ENCODE measurements around the gene UBA6. TPM values are rescaled to one million over a fixed set of nuclear protein-coding genes. Genes with fewer than 3 reads are reported as not detected.
"Not testable (repeated sequence)": the region's sequence is repeated elsewhere in the genome, so short reads cannot be mapped to it uniquely, and the experiment has no call there.

UBA6 gene
- total RNA-seq, 1 experiment from 2014 or later = 81.5 TPM

- H3K4me3 Mint-ChIP-seq = no peak overlapping the region
- ChIA-PET CTCF (interaction anchor here (1.6 to 4.0 kb wide), 2 partner anchors 11 kb away, joined by 6 to 15 read pairs; no protein-coding TSS in a partner anchor), POLR2A (no interaction called here)
- no peaks in the 10 kb centered on the region for H3K27me3 Mint-ChIP-seq (ENCODE audit: low read depth)
- DNase-seq (ENCODE audit: low spot score) = no peak
- no peak for ATAC-seq
- H3K4me1 Mint-ChIP-seq = no peaks in the 10 kb centered on the region
- H3K9me3 Mint-ChIP-seq = peaks cover 6% of the 10 kb centered on the region; the same call in 1 of the 2 replicates
- no peak overlapping the region for H3K27ac Mint-ChIP-seq
- peaks cover 6% of the 10 kb centered on the region; the same call in 1 of the 2 replicates for H3K36me3 Mint-ChIP-seq
- TF ChIP-seq ERG (CRISPR knock-in tag; IDR thresholded peaks at IDR 0.05) = no peak
- no peak for TF ChIP-seq GABPB1 (CRISPR knock-in tag; IDR thresholded peaks at IDR 0.05)
- no peak for TF ChIP-seq USF1 (CRISPR knock-in tag; IDR thresholded peaks at IDR 0.05)
- no peak for TF ChIP-seq NR3C1 (CRISPR knock-in tag; conservative IDR thresholded peaks at IDR 0.05; ENCODE audit: low read depth)
- no peak for TF ChIP-seq FOXJ3 (CRISPR knock-in tag; IDR thresholded peaks at IDR 0.05; ENCODE audit: borderline replicate concordance)
- TF ChIP-seq E2F5 (CRISPR knock-in tag; IDR thresholded peaks at IDR 0.05) = no peak
- no peak for TF ChIP-seq GRHL2 (CRISPR knock-in tag; IDR thresholded peaks at IDR 0.05; ENCODE audit: insufficient replicate concordance, severe bottlenecking)
- TF ChIP-seq MLX (CRISPR knock-in tag; IDR thresholded peaks at IDR 0.05) = no peak
- no peak for TF ChIP-seq ZBTB21 (CRISPR knock-in tag; IDR thresholded peaks at IDR 0.05; ENCODE audit: borderline replicate concordance)
- TF ChIP-seq NFYB (CRISPR knock-in tag; conservative IDR thresholded peaks at IDR 0.05; ENCODE audit: low read depth) = no peak
- TF ChIP-seq RORB (CRISPR knock-in tag; IDR thresholded peaks at IDR 0.05) = no peak
- TF ChIP-seq ATF3 (CRISPR knock-in tag; conservative IDR thresholded peaks at IDR 0.05) = no peak
- no peak for TF ChIP-seq NR2C2 (CRISPR knock-in tag; IDR thresholded peaks at IDR 0.05)
- no peak for TF ChIP-seq TEAD1 (CRISPR knock-in tag; IDR thresholded peaks at IDR 0.05)
- TF ChIP-seq FOXP4 (CRISPR knock-in tag; IDR thresholded peaks at IDR 0.05) = no peak
- TF ChIP-seq TEAD4 (CRISPR knock-in tag; IDR thresholded peaks at IDR 0.05) = no peak
- no peak for TF ChIP-seq ZNF423 (CRISPR knock-in tag; IDR thresholded peaks at IDR 0.05)
- no peak for TF ChIP-seq ZNF263 (CRISPR knock-in tag; IDR thresholded peaks at IDR 0.05; ENCODE audit: low read depth)
- TF ChIP-seq CTCF (IDR thresholded peaks at IDR 0.05) = no peak
- TF ChIP-seq CBFB (CRISPR knock-in tag; IDR thresholded peaks at IDR 0.05; ENCODE audit: low read depth) = no peak
Observed at GRCh38 chr4:67735325-67735724, 34.4 kb upstream of the UBA6 start.

- H3K9me3 Mint-ChIP-seq = peaks cover 14% of the 10 kb centered on the region
- ATAC-seq; H3K4me3 Mint-ChIP-seq; H3K27me3 Mint-ChIP-seq (ENCODE audit: low read depth); DNase-seq (ENCODE audit: low spot score); CTCF ChIA-PET; H3K27ac Mint-ChIP-seq; H3K36me3 Mint-ChIP-seq; H3K4me1 Mint-ChIP-seq; POLR2A ChIA-PET: not testable (repeated sequence)
Observed at GRCh38 chr4:67730511-67730910, 29.6 kb upstream of the UBA6 start.
